Endothelial cell of umbilical vein (primary cell): Measurements from ENCODE around the gene KRT32. TPM values are rescaled to one million over a fixed set of nuclear protein-coding genes. Genes with fewer than 3 reads are reported as not detected.

ENCODE experiments used
- BruUV-seq: library from RNA; stranded (reverse); fragments of 400-500 nt; replicated peaks from 2 replicates; lab custom pipeline; 2021; lab: Mats Ljungman, UMichigan
- CTCF ChIA-PET: fragments of 300-600, 350-600 bp; sonication (Branson Sonifier 250); formaldehyde crosslinking; loops from one replicate; lab custom pipeline; 2021; ENCODE audit warnings: antibody characterized with exemption, inconsistent platforms; lab: Charles Lee
- POLR2A ChIA-PET: fragments of 300-600, 350-600 bp; sonication (Branson Sonifier 250); formaldehyde crosslinking; loops from one replicate; lab custom pipeline; 2021; ENCODE audit warnings: antibody characterized with exemption, inconsistent platforms; lab: Charles Lee
- DNase-seq: peaks from one replicate; pipeline ENCODE4 v3.0.0-alpha.2; 2011; ENCODE audit warnings: low read depth, low spot score
- FAIRE-seq: peaks from 2 replicates; lab custom pipeline; 2011; peaks lifted over from hg19 to GRCh38; lab: Jason Lieb, UNC
- H2AFZ ChIP-seq: 2 replicates; pipeline ENCODE4 v1.6.0; 2012; ENCODE audit warnings: low read depth, low read length, control low read depth, inconsistent platforms
- H3K27ac ChIP-seq: 2 replicates; pipeline ENCODE4 v1.5.1; 2011; ENCODE audit warnings: low read depth, mild to moderate bottlenecking, control low read depth, low read length, moderate library complexity; ENCODE audit not compliant: insufficient read depth
- H3K27me3 ChIP-seq, 2 experiments: 2 replicates each; pipeline versions ENCODE4 v1.6.0 to v1.6.1; 2011; ENCODE audit warnings: low read length in 2 of 2, mixed read lengths in 1 of 2; ENCODE audit not compliant: control insufficient read depth in 2 of 2, insufficient read depth in 2 of 2
- H3K36me3 ChIP-seq, 2 experiments: 2 replicates in 1 of 2; 3 replicates in 1 of 2; pipeline ENCODE4 v1.5.1; 2011; ENCODE audit warnings: low read length in 2 of 2, mild to moderate bottlenecking in 1 of 2, moderate library complexity in 1 of 2; ENCODE audit not compliant: control insufficient read depth in 2 of 2, insufficient read depth in 2 of 2; ENCODE audit errors: extremely low read depth in 1 of 2
- H3K4me1 ChIP-seq: 3 replicates; pipeline ENCODE4 v1.5.1; 2011; ENCODE audit warnings: mild to moderate bottlenecking, low read length; ENCODE audit not compliant: control insufficient read depth, insufficient read depth; ENCODE audit errors: extremely low read depth
- H3K4me2 ChIP-seq: 2 replicates; pipeline ENCODE4 v1.6.1; 2011; ENCODE audit warnings: low read length, control low read depth, mixed read lengths; ENCODE audit not compliant: insufficient read depth
- H3K4me3 ChIP-seq, 3 experiments: fragments of 200-600 bp in 1 of 3; sonication (generic), shearing (Covaris generic) in 1 of 3; replicated peaks in 1 of 3; 2 replicates each; pipeline ENCODE4 v1.5.1; 2011 to 2016; ENCODE audit warnings: control low read depth in 3 of 3, low read length in 3 of 3, mild to moderate bottlenecking in 2 of 3, inconsistent platforms in 1 of 3, low read depth in 1 of 3, moderate library complexity in 1 of 3; ENCODE audit not compliant: insufficient read depth in 1 of 3
- H3K79me2 ChIP-seq: 2 replicates; pipeline ENCODE4 v1.6.0; 2012; ENCODE audit warnings: low read length, inconsistent platforms; ENCODE audit not compliant: control insufficient read depth, insufficient read depth
- H3K9ac ChIP-seq: replicated peaks from 2 replicates; pipeline ENCODE3; 2011; ENCODE audit warnings: low read length, control low read depth; ENCODE audit not compliant: insufficient read depth; ENCODE audit errors: extremely low read depth
- H3K9me1 ChIP-seq: replicated peaks from 3 replicates; pipeline ENCODE4 v1.6.0; 2011; ENCODE audit warnings: mild to moderate bottlenecking, low read length; ENCODE audit not compliant: control insufficient read depth, insufficient read depth; ENCODE audit errors: extremely low read depth
- H3K9me3 ChIP-seq: replicated peaks from 2 replicates; pipeline ENCODE4 v1.5.1; 2012; ENCODE audit warnings: low read length, inconsistent platforms; ENCODE audit not compliant: control insufficient read depth, insufficient read depth
- H4K20me1 ChIP-seq: replicated peaks from 2 replicates; pipeline ENCODE3; 2011; ENCODE audit warnings: mild to moderate bottlenecking, low read length; ENCODE audit not compliant: control insufficient read depth, insufficient read depth; ENCODE audit errors: extremely low read depth
- CTCF ChIP-seq, 2 donors: IDR thresholded peaks; 1 replicate in 1 of 2; 2 replicates in 1 of 2; pipeline ENCODE4 v1.5.1; 2011; ENCODE audit warnings: low read length in 2 of 2, mild to moderate bottlenecking in 2 of 2, moderate library complexity in 2 of 2, control low read depth in 1 of 2, inconsistent platforms in 1 of 2, low read depth in 1 of 2; ENCODE audit not compliant: insufficient read depth in 1 of 2; ENCODE audit errors: extremely low read depth in 1 of 2
- EZH2 ChIP-seq: IDR thresholded peaks from 2 replicates; pipeline ENCODE4 v1.6.1; 2012; ENCODE audit warnings: borderline replicate concordance, low read depth, mild to moderate bottlenecking, moderate library complexity, low read length, inconsistent platforms; ENCODE audit not compliant: severe bottlenecking
- FOS ChIP-seq: IDR thresholded peaks from 2 replicates; pipeline ENCODE4 v1.6.1; 2011; ENCODE audit warnings: mild to moderate bottlenecking, low read length, moderate library complexity, borderline replicate concordance; ENCODE audit not compliant: insufficient read depth
- GATA2 ChIP-seq: IDR thresholded peaks from 2 replicates; pipeline ENCODE4 v1.7.0; 2011; ENCODE audit warnings: low read depth, mild to moderate bottlenecking, moderate library complexity, mixed read lengths, low read length; ENCODE audit not compliant: insufficient read length, insufficient read depth
- JUN ChIP-seq: IDR thresholded peaks from 2 replicates; pipeline ENCODE4 v1.6.1; 2011; ENCODE audit warnings: borderline replicate concordance, low read depth; ENCODE audit not compliant: insufficient read length, insufficient read depth
- MAX ChIP-seq: IDR thresholded peaks from 2 replicates; pipeline ENCODE4 v1.6.1; 2011; ENCODE audit not compliant: insufficient read depth, insufficient read length
- MYC ChIP-seq: IDR thresholded peaks from one replicate; pipeline ENCODE4 v1.6.1; 2011; ENCODE audit warnings: mild to moderate bottlenecking, low read depth, low read length
- POLR2A ChIP-seq: IDR thresholded peaks from 2 replicates; pipeline ENCODE4 v1.6.1; 2012; ENCODE audit warnings: low read depth, mild to moderate bottlenecking, control low read depth, low read length
- POLR2AphosphoS5 ChIP-seq: IDR thresholded peaks from 2 replicates; pipeline ENCODE4 v1.6.1; 2012; ENCODE audit warnings: low read depth, mild to moderate bottlenecking, control low read depth, low read length, moderate library complexity; ENCODE audit not compliant: insufficient read depth
- dilution Hi-C: fragments of 300-500 bp; cut with MboI; formaldehyde crosslinking; loops from one replicate; pipeline ENCODE4 v1.15.0; 2019; ENCODE audit warnings: low sequenced_read_pairs; ENCODE audit not compliant: extremely low pct_ligation_motif_present
- intact Hi-C: fragments of 100-400 bp; cut with micrococcal nuclease; formaldehyde crosslinking; loops from one replicate; pipeline ENCODE4 v1.10.0; 2022
- polyA plus RNA-seq, 4 experiments: library from polyadenylated mRNA; depleted of rRNA in 3 of 4; stranded (reverse) in 3 of 4; unstranded in 1 of 4; fragments of >200 nt; gene quantifications; 2 replicates each; pipeline versions ENCODE4 v1.2.1 to v1.2.3, GENCODE V29; 2011 to 2012; ENCODE audit warnings: missing spikeins in 1 of 4
- total RNA-seq: library from RNA; stranded (reverse); gene quantifications from 2 replicates; pipeline ENCODE4 v1.2.3, GENCODE V29; 2021

The KRT32 gene
- total and polyA plus RNA-seq, 2 donors (not counting 3 experiments of a cell fraction or from before 2014, with no cell fraction given): not detected

- intact Hi-C loops: no loop called here
- Histone ChIP-seq H3K36me3 (no peaks in the 10 kb centered on the region), H3K4me3 (no peak overlapping the region), H2AFZ (no peak overlapping the region), H3K9me3 (no peaks in the 10 kb centered on the region), H3K79me2 (no peaks in the 10 kb centered on the region), H3K4me1 (no peaks in the 10 kb centered on the region), H3K9me1 (no peaks in the 10 kb centered on the region), H4K20me1 (no peaks in the 10 kb centered on the region), H3K27me3 (peaks cover 3 to 5% of the 10 kb centered on the region in 2 experiments), H3K4me2 (no peak overlapping the region), H3K27ac (no peak overlapping the region), H3K9ac (no peak overlapping the region)
- TF ChIP-seq JUN: no peak
- CTCF ChIA-PET: no interaction called here
- FAIRE-seq: no peak
- no peak for DNase-seq
- POLR2A ChIA-PET: no interaction called here
- BruUV-seq: no TSS peak
- dilution Hi-C loops: no loop called here
These were observed 20.4 kb downstream of the KRT32 start for GRCh38 chr17:41446806-41447205.

- BruUV-seq: no TSS peak
- Histone ChIP-seq H3K9me3 (no peaks in the 10 kb centered on the region), H3K4me3 (no peak overlapping the region), H3K36me3 (no peaks in the 10 kb centered on the region), H3K4me1 (no peaks in the 10 kb centered on the region), H2AFZ (no peak overlapping the region), H3K27ac (no peak overlapping the region), H4K20me1 (no peaks in the 10 kb centered on the region), H3K27me3 (peaks cover 0 to 5% of the 10 kb centered on the region in 2 experiments), H3K9ac (no peak overlapping the region), H3K79me2 (no peaks in the 10 kb centered on the region), H3K9me1 (no peaks in the 10 kb centered on the region), H3K4me2 (no peak overlapping the region)
- ChIA-PET POLR2A (no interaction called here), CTCF (no interaction called here)
- FAIRE-seq (no peak), DNase-seq (no peak)
- TF ChIP-seq POLR2A (no peak), POLR2AphosphoS5 (no peak), JUN (no peak), CTCF (IDR thresholded peaks at IDR 0.05; ENCODE audit: extremely low read depth in 1 of 2, insufficient read depth in 1 of 2, low read depth in 1 of 2, low read length in 2 of 2) (no peak), GATA2 (no peak), FOS (no peak), EZH2 (no peak), MYC (no peak), MAX (no peak)
- intact Hi-C loops: no loop called here
- dilution Hi-C loops: no loop called here
These were observed 22.5 kb downstream of the KRT32 start for GRCh38 chr17:41444640-41445039.
